Measurements from ENCODE around the gene SLC6A9. TPM values are rescaled to one million over a fixed set of nuclear protein-coding genes. Genes with fewer than 3 reads are reported as not detected.

SLC6A9 gene
- total RNA-seq, 1 experiment from 2014 or later: 12.8 TPM

DNA sequence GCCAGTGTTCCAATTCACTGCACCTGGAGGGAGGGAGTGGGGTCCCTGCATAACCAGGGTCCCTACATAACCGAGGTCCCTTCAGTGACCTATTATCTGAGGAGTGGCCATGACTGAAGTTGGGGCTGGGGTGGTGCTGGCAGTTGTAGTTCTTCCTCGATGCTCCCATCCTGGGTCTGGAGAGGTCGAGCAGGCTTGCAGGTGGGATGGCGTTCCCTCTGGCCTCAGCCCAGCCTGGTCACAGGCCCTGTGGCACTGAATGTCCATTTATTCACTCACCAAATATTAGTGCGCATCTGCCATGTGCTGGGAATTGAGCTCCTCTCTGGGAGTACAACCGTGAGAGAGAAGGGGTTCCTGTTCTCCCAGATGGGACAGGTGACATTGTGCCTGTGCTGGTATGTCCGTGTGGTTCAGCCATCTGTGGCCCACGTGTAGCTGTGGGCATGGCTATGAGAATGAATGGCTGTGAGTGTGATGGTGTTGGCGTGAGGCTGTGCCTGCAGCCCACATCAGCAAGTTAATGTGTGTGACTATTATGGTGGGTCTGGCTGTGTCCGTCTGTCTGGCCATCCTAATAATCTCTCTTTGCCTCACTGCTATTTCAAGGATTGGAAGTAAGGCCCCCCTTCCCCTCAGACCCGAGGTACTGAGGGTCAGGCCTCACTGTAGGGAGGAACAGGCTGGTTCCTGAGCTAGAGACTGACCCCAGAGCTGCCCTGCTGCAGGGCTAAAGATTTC, 3.9 kb upstream of the SLC6A9 start:
- H3K4me3 ChIP-seq (replicated peaks in 1 of 2; ENCODE audit: low read depth in 1 of 2, low read length in 2 of 2): no peak overlapping the region
- H3K36me3 ChIP-seq (ENCODE audit: control insufficient read depth in 1 of 2, insufficient read depth in 2 of 2, low read length in 2 of 2): no peaks in the 10 kb centered on the region
- peaks cover 18 to 20% of the 10 kb centered on the region in 2 experiments for H3K4me1 ChIP-seq (ENCODE audit: control insufficient read depth in 1 of 2, insufficient read depth in 2 of 2, low read length in 2 of 2)
- no peak overlapping the region for H3K9ac ChIP-seq (ENCODE audit: low read length)
- H3K27me3 ChIP-seq (ENCODE audit: insufficient read depth, low read length): no peaks in the 10 kb centered on the region
- TF ChIP-seq CBX3 (IDR thresholded peaks at IDR 0.05; ENCODE audit: low read depth) (no peak), ELF1 (IDR thresholded peaks at IDR 0.05; ENCODE audit: borderline replicate concordance, low read depth) (no peak), SP1 (IDR thresholded peaks at IDR 0.05; ENCODE audit: low read depth) (no peak), JUND (IDR thresholded peaks at IDR 0.05) (no peak), YY1 (IDR thresholded peaks at IDR 0.05; ENCODE audit: extremely low read depth, insufficient replicate concordance, low read depth, low read length) (no peak), TCF7L2 (IDR thresholded peaks at IDR 0.05; ENCODE audit: borderline replicate concordance, extremely low read depth, insufficient read depth, insufficient read length) (no peak), POLR2A (IDR thresholded peaks at IDR 0.05; ENCODE audit: borderline replicate concordance, extremely low read depth, insufficient read depth, insufficient read length) (no peak), EGR1 (IDR thresholded peaks at IDR 0.05; ENCODE audit: low read depth) (no peak), POLR2AphosphoS5 (IDR thresholded peaks at IDR 0.05; ENCODE audit: low read depth, low read length) (no peak), SRF (IDR thresholded peaks at IDR 0.05; ENCODE audit: low read depth) (no peak), EZH2 (IDR thresholded peaks at IDR 0.05) (no peak), FOSL1 (IDR thresholded peaks at IDR 0.05; ENCODE audit: low read depth) (no peak), SIN3A (IDR thresholded peaks at IDR 0.05; ENCODE audit: low read depth) (no peak), ZFX (IDR thresholded peaks at IDR 0.05) (no peak), EZH2phosphoT487 (IDR thresholded peaks at IDR 0.05; ENCODE audit: borderline replicate concordance) (no peak), ZNF274 (IDR thresholded peaks at IDR 0.05; ENCODE audit: low read depth, low read length) (no peak)
- TF ChIP-seq, protein P1, sequence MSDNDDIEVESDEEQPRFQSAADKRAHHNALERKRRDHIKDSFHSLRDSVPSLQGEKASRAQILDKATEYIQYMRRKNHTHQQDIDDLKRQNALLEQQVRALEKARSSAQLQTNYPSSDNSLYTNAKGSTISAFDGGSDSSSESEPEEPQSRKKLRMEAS (IDR thresholded peaks at IDR 0.05): no peak
- TF ChIP-seq, protein P2, sequence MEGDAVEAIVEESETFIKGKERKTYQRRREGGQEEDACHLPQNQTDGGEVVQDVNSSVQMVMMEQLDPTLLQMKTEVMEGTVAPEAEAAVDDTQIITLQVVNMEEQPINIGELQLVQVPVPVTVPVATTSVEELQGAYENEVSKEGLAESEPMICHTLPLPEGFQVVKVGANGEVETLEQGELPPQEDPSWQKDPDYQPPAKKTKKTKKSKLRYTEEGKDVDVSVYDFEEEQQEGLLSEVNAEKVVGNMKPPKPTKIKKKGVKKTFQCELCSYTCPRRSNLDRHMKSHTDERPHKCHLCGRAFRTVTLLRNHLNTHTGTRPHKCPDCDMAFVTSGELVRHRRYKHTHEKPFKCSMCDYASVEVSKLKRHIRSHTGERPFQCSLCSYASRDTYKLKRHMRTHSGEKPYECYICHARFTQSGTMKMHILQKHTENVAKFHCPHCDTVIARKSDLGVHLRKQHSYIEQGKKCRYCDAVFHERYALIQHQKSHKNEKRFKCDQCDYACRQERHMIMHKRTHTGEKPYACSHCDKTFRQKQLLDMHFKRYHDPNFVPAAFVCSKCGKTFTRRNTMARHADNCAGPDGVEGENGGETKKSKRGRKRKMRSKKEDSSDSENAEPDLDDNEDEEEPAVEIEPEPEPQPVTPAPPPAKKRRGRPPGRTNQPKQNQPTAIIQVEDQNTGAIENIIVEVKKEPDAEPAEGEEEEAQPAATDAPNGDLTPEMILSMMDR (IDR thresholded peaks at IDR 0.05 in 2 of 3, conservative IDR thresholded peaks at IDR 0.05 in 1 of 3; ENCODE audit: borderline replicate concordance in 1 of 3, insufficient read depth in 1 of 3, low read depth in 2 of 3, low read length in 2 of 3): no peak
- TF ChIP-seq, protein P3, sequence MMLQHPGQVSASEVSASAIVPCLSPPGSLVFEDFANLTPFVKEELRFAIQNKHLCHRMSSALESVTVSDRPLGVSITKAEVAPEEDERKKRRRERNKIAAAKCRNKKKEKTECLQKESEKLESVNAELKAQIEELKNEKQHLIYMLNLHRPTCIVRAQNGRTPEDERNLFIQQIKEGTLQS (IDR thresholded peaks at IDR 0.05): no peak
- H3K9me3 ChIP-seq (ENCODE audit: control insufficient read depth in 1 of 2, insufficient read depth in 1 of 2, low read depth in 1 of 2, low read length in 2 of 2): no peaks in the 10 kb centered on the region
- no peak for ATAC-seq
- intact Hi-C loops (cut with micrococcal nuclease): loop anchor here (10.0 kb wide), 1 partner anchor 810 kb away; no protein-coding TSS in a partner anchor
- H3K27ac ChIP-seq (ENCODE audit: low read depth, low read length): no peak overlapping the region
- DNase-seq (ENCODE audit: low read depth, low spot score): no peak
- POLR2A ChIA-PET: no interaction called here
- RAD21 ChIA-PET (ENCODE audit: low non-redundant PET in 1 of 2, low total read pairs in 2 of 2, uncharacterized antibody in 2 of 2, unreplicated experiment in 2 of 2): interaction anchor here in 1 of 2 experiments (1.8 kb wide), 1 partner anchor 30 kb away, joined by 10 read pairs; no protein-coding TSS in a partner anchor
- H3K9me2 ChIP-seq (ENCODE audit: insufficient read depth): no peaks in the 10 kb centered on the region
- H3K4me2 ChIP-seq (ENCODE audit: low read length): no peak overlapping the region
- CTCF ChIA-PET: interaction anchor here (1.6 to 3.2 kb wide), 5 partner anchors 13 to 271 kb away, joined by 5 to 46 read pairs (median 21); no protein-coding TSS in a partner anchor
- H4K20me1 ChIP-seq (ENCODE audit: insufficient read depth): no peaks in the 10 kb centered on the region
- H3K79me2 ChIP-seq (ENCODE audit: insufficient read depth, low read length): no peaks in the 10 kb centered on the region
- BruUV-seq (replicated peaks): no TSS peak
- H2AFZ ChIP-seq (ENCODE audit: low read depth, low read length, poor library complexity, severe bottlenecking): no peak overlapping the region

Measured in HCT116 (cell line).